ENCODE results near the gene RXYLT1. TPM values are rescaled to one million over a fixed set of nuclear protein-coding genes. Genes with fewer than 3 reads are reported as not detected.

The RXYLT1 gene
- total and polyA plus RNA-seq, 2 of the 8 experiments (the other 6 are each of a cell fraction or from before 2014, with no cell fraction given), result 3.8 to 10.9 TPM

- Histone ChIP-seq H3K79me1 (ENCODE audit: low read depth, low read length) (no peaks in the 10 kb centered on the region), H4K5ac (ENCODE audit: insufficient read length, low read depth, low read length) (no peak overlapping the region), H3K56ac (replicated peaks; ENCODE audit: insufficient read length, low read depth, low read length) (no peak overlapping the region), H2AK5ac (ENCODE audit: low read depth, low read length) (no peak overlapping the region), H3K27me3 (replicated peaks in 1 of 4; ENCODE audit: control insufficient read depth in 3 of 4, extremely low read depth in 1 of 4, insufficient read depth in 3 of 4, low read length in 3 of 4) (no peaks in the 10 kb centered on the region), H2BK120ac (replicated peaks; ENCODE audit: low read depth, low read length) (no peak overlapping the region), H3K27ac (ENCODE audit: low read depth, low read length) (no peak overlapping the region), H3K18ac (ENCODE audit: extremely low read depth, low read length) (no peak overlapping the region), H2BK20ac (ENCODE audit: low read length) (no peak overlapping the region), H3K23ac (ENCODE audit: insufficient read length) (no peak overlapping the region), H2BK15ac (ENCODE audit: low read length) (no peak overlapping the region), H2BK12ac (ENCODE audit: low read depth, low read length) (no peak overlapping the region), H3K9me3 (ENCODE audit: insufficient read depth in 2 of 2, low read depth in 1 of 2, low read length in 1 of 2) (no peaks in the 10 kb centered on the region), H2BK5ac (ENCODE audit: low read depth, low read length) (no peak overlapping the region), H4K91ac (replicated peaks; ENCODE audit: insufficient read length, low read length) (no peak overlapping the region), H3K23me2 (ENCODE audit: low read depth, low read length) (no peaks in the 10 kb centered on the region), H3K4me1 (replicated peaks in 1 of 4; ENCODE audit: control insufficient read depth in 3 of 4, insufficient read depth in 4 of 4, low read length in 3 of 4) (peaks cover 0 to 2% (median 0%) of the 10 kb centered on the region in 4 experiments; a peak in 1 of 7 replicates), H4K8ac (ENCODE audit: extremely low read depth, insufficient read depth, low read length) (no peak overlapping the region), H3K79me2 (ENCODE audit: control insufficient read depth in 1 of 2, insufficient read depth in 2 of 2, low read length in 2 of 2) (peaks cover 0 to 5% of the 10 kb centered on the region in 2 experiments; a peak in 1 of 4 replicates), H3K4ac (replicated peaks; ENCODE audit: insufficient read length, low read depth, low read length) (no peak overlapping the region), H2AFZ (ENCODE audit: low read length) (no peak overlapping the region), H3K4me3 (ENCODE audit: extremely low read depth in 1 of 4, insufficient read depth in 2 of 4, low read depth in 3 of 4, low read length in 4 of 4) (no peak overlapping the region), H3K14ac (ENCODE audit: insufficient read length) (no peak overlapping the region), H3K4me2 (ENCODE audit: insufficient read depth in 1 of 2, low read depth in 2 of 2, low read length in 2 of 2) (no peak overlapping the region), H4K20me1 (replicated peaks in 1 of 2; ENCODE audit: control insufficient read depth in 1 of 2, insufficient read depth in 2 of 2, low read length in 2 of 2) (no peaks in the 10 kb centered on the region), H3K36me3 (ENCODE audit: control insufficient read depth in 2 of 4, insufficient read depth in 4 of 4, low read length in 3 of 4) (no peaks in the 10 kb centered on the region), H3K9ac (replicated peaks in 1 of 4; ENCODE audit: extremely low read depth in 1 of 4, low read depth in 3 of 4, low read length in 3 of 4) (no peak overlapping the region)
- ChIA-PET POLR2A (ENCODE audit: partially characterized antibody) (interaction anchor here (1.1 to 1.7 kb wide), 2 partner anchors 9 to 10 kb away, joined by 4 to 9 read pairs; partner anchors contain the start of gene SRGAP1), CTCF (ENCODE audit: partially characterized antibody) (interaction anchor here (1.1 to 1.3 kb wide), 3 partner anchors 9 to 291 kb away, joined by 3 to 10 read pairs (median 3); partner anchors contain the start of gene SRGAP1)
- DNase-seq (ENCODE audit: low read depth in 1 of 2, low spot score in 2 of 2) (no peak), FAIRE-seq (no peak)
- TF ChIP-seq, protein P1, sequence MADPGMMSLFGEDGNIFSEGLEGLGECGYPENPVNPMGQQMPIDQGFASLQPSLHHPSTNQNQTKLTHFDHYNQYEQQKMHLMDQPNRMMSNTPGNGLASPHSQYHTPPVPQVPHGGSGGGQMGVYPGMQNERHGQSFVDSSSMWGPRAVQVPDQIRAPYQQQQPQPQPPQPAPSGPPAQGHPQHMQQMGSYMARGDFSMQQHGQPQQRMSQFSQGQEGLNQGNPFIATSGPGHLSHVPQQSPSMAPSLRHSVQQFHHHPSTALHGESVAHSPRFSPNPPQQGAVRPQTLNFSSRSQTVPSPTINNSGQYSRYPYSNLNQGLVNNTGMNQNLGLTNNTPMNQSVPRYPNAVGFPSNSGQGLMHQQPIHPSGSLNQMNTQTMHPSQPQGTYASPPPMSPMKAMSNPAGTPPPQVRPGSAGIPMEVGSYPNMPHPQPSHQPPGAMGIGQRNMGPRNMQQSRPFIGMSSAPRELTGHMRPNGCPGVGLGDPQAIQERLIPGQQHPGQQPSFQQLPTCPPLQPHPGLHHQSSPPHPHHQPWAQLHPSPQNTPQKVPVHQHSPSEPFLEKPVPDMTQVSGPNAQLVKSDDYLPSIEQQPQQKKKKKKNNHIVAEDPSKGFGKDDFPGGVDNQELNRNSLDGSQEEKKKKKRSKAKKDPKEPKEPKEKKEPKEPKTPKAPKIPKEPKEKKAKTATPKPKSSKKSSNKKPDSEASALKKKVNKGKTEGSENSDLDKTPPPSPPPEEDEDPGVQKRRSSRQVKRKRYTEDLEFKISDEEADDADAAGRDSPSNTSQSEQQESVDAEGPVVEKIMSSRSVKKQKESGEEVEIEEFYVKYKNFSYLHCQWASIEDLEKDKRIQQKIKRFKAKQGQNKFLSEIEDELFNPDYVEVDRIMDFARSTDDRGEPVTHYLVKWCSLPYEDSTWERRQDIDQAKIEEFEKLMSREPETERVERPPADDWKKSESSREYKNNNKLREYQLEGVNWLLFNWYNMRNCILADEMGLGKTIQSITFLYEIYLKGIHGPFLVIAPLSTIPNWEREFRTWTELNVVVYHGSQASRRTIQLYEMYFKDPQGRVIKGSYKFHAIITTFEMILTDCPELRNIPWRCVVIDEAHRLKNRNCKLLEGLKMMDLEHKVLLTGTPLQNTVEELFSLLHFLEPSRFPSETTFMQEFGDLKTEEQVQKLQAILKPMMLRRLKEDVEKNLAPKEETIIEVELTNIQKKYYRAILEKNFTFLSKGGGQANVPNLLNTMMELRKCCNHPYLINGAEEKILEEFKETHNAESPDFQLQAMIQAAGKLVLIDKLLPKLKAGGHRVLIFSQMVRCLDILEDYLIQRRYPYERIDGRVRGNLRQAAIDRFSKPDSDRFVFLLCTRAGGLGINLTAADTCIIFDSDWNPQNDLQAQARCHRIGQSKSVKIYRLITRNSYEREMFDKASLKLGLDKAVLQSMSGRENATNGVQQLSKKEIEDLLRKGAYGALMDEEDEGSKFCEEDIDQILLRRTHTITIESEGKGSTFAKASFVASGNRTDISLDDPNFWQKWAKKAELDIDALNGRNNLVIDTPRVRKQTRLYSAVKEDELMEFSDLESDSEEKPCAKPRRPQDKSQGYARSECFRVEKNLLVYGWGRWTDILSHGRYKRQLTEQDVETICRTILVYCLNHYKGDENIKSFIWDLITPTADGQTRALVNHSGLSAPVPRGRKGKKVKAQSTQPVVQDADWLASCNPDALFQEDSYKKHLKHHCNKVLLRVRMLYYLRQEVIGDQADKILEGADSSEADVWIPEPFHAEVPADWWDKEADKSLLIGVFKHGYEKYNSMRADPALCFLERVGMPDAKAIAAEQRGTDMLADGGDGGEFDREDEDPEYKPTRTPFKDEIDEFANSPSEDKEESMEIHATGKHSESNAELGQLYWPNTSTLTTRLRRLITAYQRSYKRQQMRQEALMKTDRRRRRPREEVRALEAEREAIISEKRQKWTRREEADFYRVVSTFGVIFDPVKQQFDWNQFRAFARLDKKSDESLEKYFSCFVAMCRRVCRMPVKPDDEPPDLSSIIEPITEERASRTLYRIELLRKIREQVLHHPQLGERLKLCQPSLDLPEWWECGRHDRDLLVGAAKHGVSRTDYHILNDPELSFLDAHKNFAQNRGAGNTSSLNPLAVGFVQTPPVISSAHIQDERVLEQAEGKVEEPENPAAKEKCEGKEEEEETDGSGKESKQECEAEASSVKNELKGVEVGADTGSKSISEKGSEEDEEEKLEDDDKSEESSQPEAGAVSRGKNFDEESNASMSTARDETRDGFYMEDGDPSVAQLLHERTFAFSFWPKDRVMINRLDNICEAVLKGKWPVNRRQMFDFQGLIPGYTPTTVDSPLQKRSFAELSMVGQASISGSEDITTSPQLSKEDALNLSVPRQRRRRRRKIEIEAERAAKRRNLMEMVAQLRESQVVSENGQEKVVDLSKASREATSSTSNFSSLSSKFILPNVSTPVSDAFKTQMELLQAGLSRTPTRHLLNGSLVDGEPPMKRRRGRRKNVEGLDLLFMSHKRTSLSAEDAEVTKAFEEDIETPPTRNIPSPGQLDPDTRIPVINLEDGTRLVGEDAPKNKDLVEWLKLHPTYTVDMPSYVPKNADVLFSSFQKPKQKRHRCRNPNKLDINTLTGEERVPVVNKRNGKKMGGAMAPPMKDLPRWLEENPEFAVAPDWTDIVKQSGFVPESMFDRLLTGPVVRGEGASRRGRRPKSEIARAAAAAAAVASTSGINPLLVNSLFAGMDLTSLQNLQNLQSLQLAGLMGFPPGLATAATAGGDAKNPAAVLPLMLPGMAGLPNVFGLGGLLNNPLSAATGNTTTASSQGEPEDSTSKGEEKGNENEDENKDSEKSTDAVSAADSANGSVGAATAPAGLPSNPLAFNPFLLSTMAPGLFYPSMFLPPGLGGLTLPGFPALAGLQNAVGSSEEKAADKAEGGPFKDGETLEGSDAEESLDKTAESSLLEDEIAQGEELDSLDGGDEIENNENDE (IDR thresholded peaks at IDR 0.05; ENCODE audit: insufficient replicate concordance, low read length), result no peak
Measured at GRCh38 chr12:63853978-63854377, 74.3 kb downstream of the RXYLT1 start.
